RWPE1 (cell line): ENCODE measurements around the gene CYTL1.

Experiments used
- CTCF ChIA-PET: fragments of 350-600 bp; sonication (Branson Sonifier 250); formaldehyde crosslinking; extraction: SDS; loops from one replicate; lab custom pipeline; 2021; lab: Yijun Ruan, JAX
- POLR2A ChIA-PET: fragments of 400-600 bp; formaldehyde crosslinking; extraction: SDS; loops from one replicate; lab custom pipeline; 2020; ENCODE audit warnings: antibody characterized with exemption; ENCODE audit not compliant: low non-redundant PET; lab: Yijun Ruan, JAX
- DNase-seq: peaks from one replicate; pipeline ENCODE4 v3.0.0; 2012; ENCODE audit warnings: low spot score
- H3K27ac ChIP-seq: fragments of 450-650 bp; 2 replicates; pipeline ENCODE4 v1.5.1; 2017
- CTCF ChIP-seq: fragments of 450-650 bp; conservative IDR thresholded peaks from 2 replicates; pipeline ENCODE4 v1.5.1; 2017; ENCODE audit warnings: low read depth, mild to moderate bottlenecking

CYTL1 gene

GRCh38 chr4:5028480-5028879, 9.2 kb upstream of the CYTL1 start:
- no peak for TF ChIP-seq CTCF
- no peak for DNase-seq
- ChIA-PET CTCF (no interaction called here), POLR2A (no interaction called here)
- H3K27ac ChIP-seq: no peak overlapping the region

GRCh38 chr4:5027346-5027745, 8.1 kb upstream of the CYTL1 start:
- ChIA-PET POLR2A (no interaction called here), CTCF (no interaction called here)
- no peak for DNase-seq
- no peak for TF ChIP-seq CTCF
- no peak overlapping the region for H3K27ac ChIP-seq

- DNase-seq: no peak
- no peak for TF ChIP-seq CTCF
- no peak overlapping the region for H3K27ac ChIP-seq
- CTCF ChIA-PET: no interaction called here
- POLR2A ChIA-PET: no interaction called here
These were observed 7.1 kb upstream of the CYTL1 start for GRCh38 chr4:5026371-5026770.

GRCh38 chr4:5024673-5025072, 5.4 kb upstream of the CYTL1 start:
- CTCF ChIA-PET: no interaction called here
- POLR2A ChIA-PET: no interaction called here
- no peak overlapping the region for H3K27ac ChIP-seq
- no peak for TF ChIP-seq CTCF
- DNase-seq: no peak

GRCh38 chr4:5021546-5021945, 2.3 kb upstream of the CYTL1 start:
- ChIA-PET CTCF (no interaction called here), POLR2A (no interaction called here)
- DNase-seq: no peak
- H3K27ac ChIP-seq: no peak overlapping the region
- TF ChIP-seq CTCF: no peak

- ChIA-PET POLR2A (no interaction called here), CTCF (no interaction called here)
- DNase-seq: no peak
- TF ChIP-seq CTCF: no peak
- H3K27ac ChIP-seq: no peak overlapping the region
These were observed 1.1 kb upstream of the CYTL1 start for GRCh38 chr4:5020341-5020740.

- no peak overlapping the region for H3K27ac ChIP-seq
- ChIA-PET CTCF (no interaction called here), POLR2A (no interaction called here)
- no peak for TF ChIP-seq CTCF
- DNase-seq: no peak
These were observed 538 bp upstream of the CYTL1 start for GRCh38 chr4:5019796-5020195.
